HG03442 (cell line): ENCODE data around the gene SDF2L1.
"Not testable (repeated sequence)": the region's sequence is repeated elsewhere in the genome, so short reads cannot be mapped to it uniquely, and the experiment has no call there.

Experiments used
- ATAC-seq: cut with Tn5 transposase; IDR thresholded peaks from one replicate; pipeline ENCODE4 v1.9.1; 2021; ENCODE audit warnings: mild to moderate bottlenecking, moderate library complexity; ENCODE audit not compliant: unreplicated experiment

SDF2L1 gene

DNA sequence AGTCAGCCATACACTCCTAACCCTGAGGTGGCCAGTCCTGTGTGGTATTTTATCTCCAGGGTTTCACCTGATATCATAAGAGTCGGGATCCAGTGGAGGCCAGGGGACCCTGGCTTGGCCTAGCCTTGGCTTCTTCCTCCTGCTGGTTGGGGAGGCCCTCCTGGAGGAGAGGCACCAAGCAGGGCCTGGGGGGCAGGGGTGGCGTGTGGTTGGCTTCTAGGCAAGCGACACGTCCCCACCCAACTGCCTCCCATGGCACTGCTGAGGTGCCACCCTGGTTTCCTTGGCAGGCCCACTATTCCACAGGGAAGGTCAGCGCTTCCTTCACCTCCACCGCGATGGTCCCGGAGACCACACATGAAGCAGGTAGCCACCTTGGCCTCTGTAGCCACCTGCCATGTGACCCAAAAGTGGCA, 44.1 kb downstream of the SDF2L1 start:
- ATAC-seq = no peak

- ATAC-seq = no peak
Observed at GRCh38 chr22:21686634-21687393, 44.7 kb downstream of the SDF2L1 start.

GRCh38 chr22:21687685-21688259, 45.7 kb downstream of the SDF2L1 start:
- ATAC-seq = no peak

- ATAC-seq = no peak
Observed at GRCh38 chr22:21688341-21688705, 46.2 kb downstream of the SDF2L1 start.

DNA sequence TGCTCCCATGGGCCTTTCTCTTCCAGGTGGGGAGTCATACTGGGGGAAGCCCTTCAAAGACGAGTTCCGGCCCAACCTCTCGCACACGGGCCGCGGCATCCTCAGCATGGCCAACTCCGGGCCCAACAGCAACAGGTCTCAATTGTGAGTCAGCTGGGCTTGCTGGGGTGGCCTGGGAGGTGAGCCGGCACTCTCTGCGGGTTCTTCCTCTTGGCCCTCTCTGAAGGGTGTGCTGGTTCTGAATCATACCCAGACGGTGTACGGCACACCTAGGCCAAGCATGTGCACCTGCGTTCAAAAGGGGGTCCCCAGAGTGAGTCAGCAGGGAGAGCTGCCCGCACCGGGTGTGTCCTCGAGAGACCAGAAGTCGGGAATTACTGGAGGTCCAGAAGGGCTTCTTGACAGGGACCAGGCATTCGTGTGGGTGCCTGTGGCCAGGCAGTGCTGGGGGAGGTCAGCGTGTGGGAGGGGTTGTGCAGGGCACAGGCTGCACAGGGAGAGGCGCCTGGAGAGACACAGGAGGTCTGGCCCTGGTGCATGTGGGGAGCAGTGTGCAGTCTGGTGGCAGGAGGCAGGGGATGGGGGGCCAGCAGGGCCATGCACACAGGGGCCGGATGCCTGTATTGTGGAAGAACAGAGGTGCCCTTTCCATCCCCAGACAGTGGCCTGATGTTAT, 46.7 kb downstream of the SDF2L1 start:
- ATAC-seq = no peak

GRCh38 chr22:21690401-21690801, 48.3 kb downstream of the SDF2L1 start:
- ATAC-seq = no peak

DNA sequence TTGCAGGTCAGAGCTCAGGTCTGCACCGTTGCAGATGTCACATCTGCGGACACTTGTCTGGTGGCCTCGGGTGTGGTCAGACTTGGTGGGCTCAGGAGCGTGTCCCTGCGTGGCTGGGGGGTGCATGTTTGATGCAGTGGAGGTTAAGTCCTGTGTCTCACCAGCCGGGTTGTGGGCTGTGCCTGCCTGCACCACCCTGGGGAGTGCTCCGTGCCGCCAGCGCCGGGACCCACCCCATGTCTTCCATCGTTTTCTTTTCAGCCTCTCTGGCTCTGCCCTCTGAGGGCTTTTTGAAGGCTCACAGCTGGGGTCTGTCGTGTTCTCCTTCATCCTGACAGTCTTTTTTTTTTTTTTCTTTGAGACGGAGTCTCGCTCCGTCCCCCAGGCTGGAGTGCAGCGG, 49.7 kb downstream of the SDF2L1 start:
- ATAC-seq = no peak

DNA sequence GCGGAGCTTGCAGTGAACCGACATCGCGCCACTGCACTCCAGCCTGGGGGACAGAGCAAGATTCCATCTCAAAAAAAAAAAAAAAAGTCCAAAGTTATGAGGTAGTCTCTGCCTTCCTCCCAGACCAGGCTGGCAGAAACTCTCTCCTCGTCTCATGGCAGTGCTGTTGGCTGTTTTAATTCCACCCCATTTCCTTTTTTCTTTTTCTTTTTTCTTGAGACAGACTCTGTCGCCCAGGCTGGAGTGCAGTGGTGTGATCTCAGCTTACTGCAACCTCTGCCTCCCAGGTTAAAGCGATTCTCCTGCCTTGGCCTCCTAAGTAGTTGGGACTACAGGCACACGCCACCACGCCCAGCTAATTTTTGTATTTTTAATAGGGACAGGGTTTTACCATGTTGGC, 50.8 kb downstream of the SDF2L1 start:
- ATAC-seq = not testable (repeated sequence)

- no peak for ATAC-seq
Observed at GRCh38 chr22:21693333-21693998, 51.4 kb downstream of the SDF2L1 start.
